ENCODE data around the gene CACNG5. TPM values are rescaled to one million over a fixed set of nuclear protein-coding genes. Genes with fewer than 3 reads are reported as not detected.

Gene CACNG5, protein sequence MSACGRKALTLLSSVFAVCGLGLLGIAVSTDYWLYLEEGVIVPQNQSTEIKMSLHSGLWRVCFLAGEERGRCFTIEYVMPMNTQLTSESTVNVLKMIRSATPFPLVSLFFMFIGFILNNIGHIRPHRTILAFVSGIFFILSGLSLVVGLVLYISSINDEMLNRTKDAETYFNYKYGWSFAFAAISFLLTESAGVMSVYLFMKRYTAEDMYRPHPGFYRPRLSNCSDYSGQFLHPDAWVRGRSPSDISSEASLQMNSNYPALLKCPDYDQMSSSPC
- polyA plus RNA-seq (2012; ENCODE audit: insufficient read depth, insufficient read length, low read depth), result not detected

DNA sequence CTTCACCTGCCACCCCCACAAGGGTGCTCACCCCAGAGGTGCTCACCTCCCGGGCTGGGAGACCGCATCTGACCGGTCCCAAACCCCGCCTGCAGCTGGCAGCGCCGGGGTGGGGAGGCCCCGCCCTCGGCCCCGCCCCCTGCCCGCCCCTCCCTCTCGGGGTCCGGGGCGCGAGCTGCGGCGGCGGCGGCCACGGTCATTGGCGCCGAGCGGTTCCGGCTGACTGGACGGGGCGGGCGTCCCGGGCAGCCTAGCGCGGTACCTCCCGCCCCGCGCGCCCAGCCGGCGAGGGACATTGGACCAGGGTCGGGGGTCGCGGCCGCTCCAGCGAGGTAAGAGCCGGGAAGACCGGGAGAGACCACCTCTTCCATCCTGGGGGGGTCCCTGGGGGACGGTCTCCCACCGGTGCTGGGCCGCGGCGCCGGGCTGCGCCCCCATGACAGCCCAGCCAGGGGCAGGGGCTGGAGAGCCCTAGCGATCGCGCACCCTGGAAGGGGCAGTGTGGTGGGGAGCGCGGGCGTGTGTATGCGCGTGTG, at the start of gene CACNG5:
Gene CACNG5 (plus strand): TSS at position 199 of the 536 bp plus-strand sequence. CDS start 42,216 bp downstream, outside the sequence.
- Histone ChIP-seq H3K27me3 (no peaks in the 10 kb centered on the region), H3K36me3 (no peaks in the 10 kb centered on the region), H3K4me1 (peaks cover 9% of the 10 kb centered on the region; the same call in 1 of the 2 replicates), H3K4me3 (ENCODE audit: low read depth, low read length) (peak within 1 kb of the TSS; percentile 57), H3K9me3 (no peaks in the 10 kb centered on the region)
- DNase-seq, result peak; percentile 80
- TF ChIP-seq, protein P1, sequence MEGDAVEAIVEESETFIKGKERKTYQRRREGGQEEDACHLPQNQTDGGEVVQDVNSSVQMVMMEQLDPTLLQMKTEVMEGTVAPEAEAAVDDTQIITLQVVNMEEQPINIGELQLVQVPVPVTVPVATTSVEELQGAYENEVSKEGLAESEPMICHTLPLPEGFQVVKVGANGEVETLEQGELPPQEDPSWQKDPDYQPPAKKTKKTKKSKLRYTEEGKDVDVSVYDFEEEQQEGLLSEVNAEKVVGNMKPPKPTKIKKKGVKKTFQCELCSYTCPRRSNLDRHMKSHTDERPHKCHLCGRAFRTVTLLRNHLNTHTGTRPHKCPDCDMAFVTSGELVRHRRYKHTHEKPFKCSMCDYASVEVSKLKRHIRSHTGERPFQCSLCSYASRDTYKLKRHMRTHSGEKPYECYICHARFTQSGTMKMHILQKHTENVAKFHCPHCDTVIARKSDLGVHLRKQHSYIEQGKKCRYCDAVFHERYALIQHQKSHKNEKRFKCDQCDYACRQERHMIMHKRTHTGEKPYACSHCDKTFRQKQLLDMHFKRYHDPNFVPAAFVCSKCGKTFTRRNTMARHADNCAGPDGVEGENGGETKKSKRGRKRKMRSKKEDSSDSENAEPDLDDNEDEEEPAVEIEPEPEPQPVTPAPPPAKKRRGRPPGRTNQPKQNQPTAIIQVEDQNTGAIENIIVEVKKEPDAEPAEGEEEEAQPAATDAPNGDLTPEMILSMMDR (IDR thresholded peaks at IDR 0.05; ENCODE audit: low read depth, low read length), result no peak

DNA sequence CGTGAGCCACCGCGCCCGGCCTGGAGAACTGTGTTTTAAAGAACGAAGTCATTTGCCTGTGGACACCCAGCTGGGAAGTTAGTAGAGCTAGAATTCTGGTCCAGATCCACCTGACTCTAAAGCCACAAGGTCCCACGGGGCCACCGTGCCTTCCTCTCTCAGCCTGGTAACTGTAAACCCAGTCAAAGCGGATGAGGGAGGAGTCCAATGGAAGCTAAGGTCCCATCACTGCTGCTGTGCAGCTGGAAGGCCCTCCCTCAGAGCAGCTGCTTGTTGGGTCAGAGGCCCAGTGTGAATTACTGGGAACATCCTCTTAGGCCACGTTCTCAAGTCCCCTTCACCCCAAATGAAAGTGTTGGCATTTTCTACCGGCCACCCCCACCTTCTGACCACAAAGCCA, 48.8 kb upstream of the CACNG5 start:
- no peak overlapping the region for H3K4me3 ChIP-seq (ENCODE audit: low read depth, low read length)
- TF ChIP-seq, protein P1 (IDR thresholded peaks at IDR 0.05; ENCODE audit: low read depth, low read length), result no peak
- no peaks in the 10 kb centered on the region for H3K27me3 ChIP-seq
- no peaks in the 10 kb centered on the region for H3K4me1 ChIP-seq
- H3K9me3 ChIP-seq, result no peaks in the 10 kb centered on the region
- H3K36me3 ChIP-seq, result no peaks in the 10 kb centered on the region; the same call in 1 of the 2 replicates
- DNase-seq, result no peak

DNA sequence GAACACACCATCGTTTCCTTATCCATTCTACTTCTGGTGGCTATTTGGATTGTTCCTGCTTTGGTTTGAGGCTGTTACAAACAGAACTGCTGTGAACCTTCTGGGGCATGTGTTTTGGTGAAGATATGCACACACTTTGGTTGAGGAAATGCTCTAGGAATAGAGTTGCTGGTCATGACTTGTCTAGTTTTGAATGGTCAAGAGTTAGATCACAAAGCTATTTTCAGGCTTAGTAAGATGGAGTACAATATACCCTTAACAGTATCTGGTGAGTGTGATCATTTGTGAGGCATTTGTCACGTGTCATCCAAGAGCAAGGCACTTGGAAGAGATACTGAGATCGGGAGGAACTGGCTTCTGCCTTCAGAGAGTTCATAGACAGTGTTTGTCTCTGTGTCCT, 47.0 kb upstream of the CACNG5 start:
- H3K4me1 ChIP-seq, result no peaks in the 10 kb centered on the region
- no peaks in the 10 kb centered on the region for H3K9me3 ChIP-seq
- H3K27me3 ChIP-seq, result no peaks in the 10 kb centered on the region
- TF ChIP-seq, protein P1 (IDR thresholded peaks at IDR 0.05; ENCODE audit: low read depth, low read length), result no peak
- H3K36me3 ChIP-seq, result no peaks in the 10 kb centered on the region; the same call in none of the 2 replicates
- no peak for DNase-seq
- no peak overlapping the region for H3K4me3 ChIP-seq (ENCODE audit: low read depth, low read length)

DNA sequence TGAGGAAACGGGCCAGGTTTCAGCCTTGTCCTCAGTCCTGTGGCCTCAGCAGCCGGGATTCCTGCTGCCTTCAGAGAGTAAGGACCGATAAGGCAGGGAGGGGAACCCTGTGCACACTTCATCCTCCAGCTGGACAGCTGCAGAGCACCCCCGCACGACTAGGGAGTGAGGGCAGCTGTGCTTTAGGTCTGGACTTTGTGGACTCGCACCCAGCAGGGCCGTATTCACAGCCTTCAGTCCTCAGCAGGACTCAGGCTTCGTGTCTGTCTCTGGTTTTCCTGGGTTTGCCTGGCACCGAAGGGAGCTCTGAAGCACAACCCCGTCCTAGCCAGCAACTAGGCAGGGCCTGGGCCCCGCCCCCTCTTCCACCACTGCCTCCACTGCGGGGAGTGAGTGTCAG, 45.8 kb upstream of the CACNG5 start:
- Histone ChIP-seq H3K27me3 (no peaks in the 10 kb centered on the region), H3K4me3 (ENCODE audit: low read depth, low read length) (no peak overlapping the region), H3K4me1 (no peaks in the 10 kb centered on the region), H3K36me3 (no peaks in the 10 kb centered on the region; the same call in none of the 2 replicates), H3K9me3 (no peaks in the 10 kb centered on the region)
- no peak for DNase-seq
- TF ChIP-seq, protein P1 (IDR thresholded peaks at IDR 0.05; ENCODE audit: low read depth, low read length), result no peak

DNA sequence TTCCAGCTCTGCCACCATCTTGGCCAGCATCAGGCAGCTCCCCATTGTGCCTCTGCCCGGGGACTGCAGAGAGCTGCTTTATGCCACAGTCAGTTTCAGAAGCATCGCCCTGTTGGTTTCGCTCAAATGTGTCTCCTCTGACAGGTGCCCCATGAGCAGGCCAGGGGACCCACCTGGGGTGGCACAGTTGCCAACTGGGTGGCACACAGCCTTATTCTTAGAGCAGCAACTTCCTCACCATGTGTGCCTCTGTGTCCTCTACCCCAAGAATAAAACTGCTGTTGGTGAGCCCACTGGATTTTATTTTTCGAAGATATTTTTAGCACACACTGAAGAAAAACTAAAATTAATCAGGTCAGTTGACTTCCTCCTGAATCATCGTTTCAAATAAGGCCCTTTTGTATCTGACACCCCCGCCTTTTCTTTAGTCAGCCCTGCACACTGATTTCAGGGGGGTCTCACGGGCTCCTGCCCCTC, 44.9 kb upstream of the CACNG5 start:
- Histone ChIP-seq H3K4me1 (no peaks in the 10 kb centered on the region), H3K9me3 (no peaks in the 10 kb centered on the region), H3K36me3 (no peaks in the 10 kb centered on the region; the same call in none of the 2 replicates), H3K4me3 (ENCODE audit: low read depth, low read length) (no peak overlapping the region), H3K27me3 (no peaks in the 10 kb centered on the region)
- no peak for DNase-seq
- TF ChIP-seq, protein P1 (IDR thresholded peaks at IDR 0.05; ENCODE audit: low read depth, low read length), result no peak
